CD14-positive monocyte (primary cell): Measurements from ENCODE around the gene NDUFB4. TPM values are rescaled to one million over a fixed set of nuclear protein-coding genes. Genes with fewer than 3 reads are reported as not detected.

ENCODE experiments used
- DNase-seq, 3 donors: peaks; one replicate each; pipeline ENCODE4 v3.0.0-alpha.2; 2011 to 2022
- H2AFZ ChIP-seq: 2 replicates; pipeline ENCODE4 v1.6.0; 2012; ENCODE audit warnings: mild to moderate bottlenecking, low read depth, low read length, inconsistent platforms; ENCODE audit not compliant: insufficient read depth, poor library complexity, severe bottlenecking
- H3K27ac ChIP-seq, 2 donors: 1 replicate in 1 of 2; 2 replicates in 1 of 2; pipeline ENCODE4 v1.5.1; 2012 to 2013; ENCODE audit warnings: low read length in 2 of 2, control low read depth in 1 of 2, inconsistent platforms in 1 of 2, low read depth in 1 of 2, mild to moderate bottlenecking in 1 of 2
- H3K27me3 ChIP-seq, 2 donors: one replicate each; pipeline versions ENCODE4 v1.6.0 to v1.6.1; 2011 to 2013; ENCODE audit warnings: low read length in 2 of 2; ENCODE audit not compliant: control insufficient read depth in 2 of 2, insufficient read depth in 2 of 2
- H3K36me3 ChIP-seq, 2 donors: replicated peaks in 1 of 2; 1 replicate in 1 of 2; 2 replicates in 1 of 2; pipeline versions ENCODE4 v1.5.1 to v1.6.1; 2012 to 2013; ENCODE audit warnings: low read length in 2 of 2, control low read depth in 1 of 2, inconsistent platforms in 1 of 2, mild to moderate bottlenecking in 1 of 2; ENCODE audit not compliant: insufficient read depth in 2 of 2, control insufficient read depth in 1 of 2
- H3K4me1 ChIP-seq, 2 donors: 1 replicate in 1 of 2; 2 replicates in 1 of 2; pipeline versions ENCODE4 v1.5.1 to v1.6.1; 2012 to 2013; ENCODE audit warnings: low read length in 2 of 2, control low read depth in 1 of 2, inconsistent platforms in 1 of 2, mild to moderate bottlenecking in 1 of 2, moderate library complexity in 1 of 2; ENCODE audit not compliant: insufficient read depth in 2 of 2, control insufficient read depth in 1 of 2
- H3K4me2 ChIP-seq: replicated peaks from 2 replicates; pipeline ENCODE3; 2012; ENCODE audit warnings: low read length, moderate library complexity, mild to moderate bottlenecking; ENCODE audit not compliant: poor library complexity, severe bottlenecking; ENCODE audit errors: extremely low read depth
- H3K4me3 ChIP-seq, 3 experiments: fragments of 200-600 bp in 1 of 3; sonication (generic) in 1 of 3; replicated peaks in 1 of 3; 1 replicate in 2 of 3; 2 replicates in 1 of 3; pipeline ENCODE4 v1.5.1; 2011 to 2013; ENCODE audit warnings: low read length in 3 of 3, mild to moderate bottlenecking in 3 of 3, control low read depth in 2 of 3, low read depth in 2 of 3, inconsistent platforms in 1 of 3, moderate library complexity in 1 of 3
- H3K79me2 ChIP-seq: 2 replicates; pipeline ENCODE4 v1.6.0; 2012; ENCODE audit warnings: mild to moderate bottlenecking, control low read depth, inconsistent platforms, low read length, moderate library complexity; ENCODE audit not compliant: insufficient read depth
- H3K9ac ChIP-seq: 2 replicates; pipeline ENCODE4 v1.6.0; 2017; ENCODE audit warnings: low read length, mild to moderate bottlenecking; ENCODE audit not compliant: insufficient read depth, poor library complexity, severe bottlenecking
- H3K9me3 ChIP-seq, 2 donors: replicated peaks in 1 of 2; 1 replicate in 1 of 2; 2 replicates in 1 of 2; pipeline versions ENCODE4 v1.5.1 to v1.6.1; 2012 to 2013; ENCODE audit warnings: low read length in 2 of 2, control low read depth in 1 of 2; ENCODE audit not compliant: control insufficient read depth in 1 of 2, insufficient read depth in 1 of 2
- H4K20me1 ChIP-seq: 2 replicates; pipeline ENCODE4 v1.6.0; 2012; ENCODE audit warnings: mild to moderate bottlenecking, low read length, control low read depth, moderate library complexity; ENCODE audit not compliant: insufficient read depth
- H3K27ac Mint-ChIP-seq, 7 donors: one replicate each; pipeline ENCODE4 v1.8.0; 2020; ENCODE audit warnings: mild to moderate bottlenecking in 7 of 7, mixed read lengths in 7 of 7, moderate library complexity in 6 of 7, inconsistent platforms in 2 of 7
- H3K27me3 Mint-ChIP-seq, 3 donors: one replicate each; pipeline ENCODE4 v1.8.0; 2021 to 2022; ENCODE audit warnings: low read depth in 3 of 3, mild to moderate bottlenecking in 3 of 3, mixed read lengths in 3 of 3, moderate library complexity in 3 of 3, inconsistent platforms in 1 of 3
- H3K36me3 Mint-ChIP-seq, 2 donors: one replicate each; pipeline ENCODE4 v1.8.0; 2020; ENCODE audit warnings: mixed read lengths in 2 of 2, inconsistent platforms in 1 of 2, mild to moderate bottlenecking in 1 of 2
- H3K4me1 Mint-ChIP-seq: one replicate; pipeline ENCODE4 v1.8.0; 2020; ENCODE audit warnings: mild to moderate bottlenecking, mixed read lengths
- H3K4me3 Mint-ChIP-seq, 2 donors: one replicate each; pipeline ENCODE4 v1.8.0; 2020; ENCODE audit warnings: mild to moderate bottlenecking in 2 of 2, mixed read lengths in 2 of 2, moderate library complexity in 1 of 2
- H3K9me3 Mint-ChIP-seq, 7 donors: one replicate each; pipeline ENCODE4 v1.8.0; 2020 to 2022; ENCODE audit warnings: mixed read lengths in 7 of 7, mild to moderate bottlenecking in 6 of 7, moderate library complexity in 6 of 7, inconsistent platforms in 2 of 7
- WGBS: methylation state at CpG from one replicate; pipeline ENCODE4 v1.1.5; 2013; ENCODE audit warnings: missing lambda C conversion rate; ENCODE audit not compliant: insufficient coverage; 5-methylcytosine and 5-hydroxymethylcytosine counted together
- intact Hi-C, 2 donors: fragments of 100-400 bp; cut with micrococcal nuclease; formaldehyde crosslinking; loops; one replicate each; pipeline versions ENCODE4 v1.15.0 to v1.15.1; 2023
- polyA plus RNA-seq, 3 donors: library from polyadenylated mRNA; depleted of rRNA in 1 of 3; unstranded in 2 of 3; stranded (reverse) in 1 of 3; fragments of 300-500 nt in 2 of 3; fragments of >200 nt in 1 of 3; fragmentation: Illumina TruSeq in 2 of 3; gene quantifications; 1 replicate in 2 of 3; 2 replicates in 1 of 3; pipeline ENCODE4 v1.2.3, GENCODE V29; 2012 to 2021
- TF ChIP-seq, protein P1 (sequence below): fragments of 200-600 bp; IDR thresholded peaks from one replicate; pipeline ENCODE4 v1.8.0; 2022; ENCODE audit warnings: antibody characterized with exemption, mild to moderate bottlenecking

NDUFB4 gene
- polyA plus RNA-seq, 3 donors: 93.7 to 215 (median 173) TPM

DNA sequence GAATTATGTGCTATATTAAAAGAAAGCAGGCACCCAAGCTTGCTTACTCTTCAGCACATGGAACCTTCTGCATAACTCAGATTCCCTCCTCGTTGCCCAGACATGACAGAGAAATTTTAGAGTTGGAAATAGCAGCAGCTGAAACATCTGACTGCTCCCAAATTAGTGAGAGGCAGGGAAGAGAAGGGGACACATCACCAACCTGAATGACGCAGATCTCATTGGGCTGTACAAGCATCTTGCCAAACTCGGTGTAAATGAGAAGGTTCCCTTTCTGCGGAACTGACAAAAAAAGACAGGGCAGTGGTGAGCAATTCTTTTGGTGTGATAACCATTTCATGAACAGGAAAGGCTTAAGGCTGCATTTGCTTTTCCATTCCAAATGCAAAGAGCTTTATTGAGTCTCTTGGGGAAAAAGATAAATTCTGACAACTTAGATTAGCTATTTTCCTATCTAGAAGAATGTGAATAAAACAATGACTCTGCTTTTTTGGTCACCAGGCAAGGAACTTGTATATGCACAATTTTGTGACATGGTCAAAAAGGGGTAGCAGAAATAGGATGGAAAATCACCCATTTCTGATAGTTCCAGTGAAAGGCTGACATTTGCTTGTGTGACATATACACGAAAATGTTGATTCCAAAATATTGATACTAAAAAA, 50.8 kb downstream of the NDUFB4 start:
- no peaks in the 10 kb centered on the region for H4K20me1 ChIP-seq
- H3K9ac ChIP-seq: no peak overlapping the region
- peaks cover 0 to 2% (median 0%) of the 10 kb centered on the region in 7 donors for H3K9me3 Mint-ChIP-seq
- 100% methylated on average over 1 of the region's 5 CpGs for WGBS
- H3K36me3 ChIP-seq: no peaks in the 10 kb centered on the region
- TF ChIP-seq, protein P1, sequence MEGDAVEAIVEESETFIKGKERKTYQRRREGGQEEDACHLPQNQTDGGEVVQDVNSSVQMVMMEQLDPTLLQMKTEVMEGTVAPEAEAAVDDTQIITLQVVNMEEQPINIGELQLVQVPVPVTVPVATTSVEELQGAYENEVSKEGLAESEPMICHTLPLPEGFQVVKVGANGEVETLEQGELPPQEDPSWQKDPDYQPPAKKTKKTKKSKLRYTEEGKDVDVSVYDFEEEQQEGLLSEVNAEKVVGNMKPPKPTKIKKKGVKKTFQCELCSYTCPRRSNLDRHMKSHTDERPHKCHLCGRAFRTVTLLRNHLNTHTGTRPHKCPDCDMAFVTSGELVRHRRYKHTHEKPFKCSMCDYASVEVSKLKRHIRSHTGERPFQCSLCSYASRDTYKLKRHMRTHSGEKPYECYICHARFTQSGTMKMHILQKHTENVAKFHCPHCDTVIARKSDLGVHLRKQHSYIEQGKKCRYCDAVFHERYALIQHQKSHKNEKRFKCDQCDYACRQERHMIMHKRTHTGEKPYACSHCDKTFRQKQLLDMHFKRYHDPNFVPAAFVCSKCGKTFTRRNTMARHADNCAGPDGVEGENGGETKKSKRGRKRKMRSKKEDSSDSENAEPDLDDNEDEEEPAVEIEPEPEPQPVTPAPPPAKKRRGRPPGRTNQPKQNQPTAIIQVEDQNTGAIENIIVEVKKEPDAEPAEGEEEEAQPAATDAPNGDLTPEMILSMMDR: no peak
- no peak overlapping the region for H2AFZ ChIP-seq
- no peak overlapping the region for H3K27ac ChIP-seq
- no peaks in the 10 kb centered on the region for H3K9me3 ChIP-seq
- no peak overlapping the region for H3K4me2 ChIP-seq
- no peaks in the 10 kb centered on the region for H3K27me3 ChIP-seq
- no peaks in the 10 kb centered on the region for H3K27me3 Mint-ChIP-seq
- intact Hi-C loops: no loop called here
- no peak for DNase-seq
- no peak overlapping the region for H3K4me3 Mint-ChIP-seq
- H3K36me3 Mint-ChIP-seq: no peaks in the 10 kb centered on the region
- H3K4me3 ChIP-seq: no peak overlapping the region
- no peaks in the 10 kb centered on the region for H3K79me2 ChIP-seq
- H3K4me1 ChIP-seq: peaks cover 9 to 10% of the 10 kb centered on the region in 2 donors
- H3K27ac Mint-ChIP-seq: no peak overlapping the region
- peaks cover 9% of the 10 kb centered on the region for H3K4me1 Mint-ChIP-seq

DNA sequence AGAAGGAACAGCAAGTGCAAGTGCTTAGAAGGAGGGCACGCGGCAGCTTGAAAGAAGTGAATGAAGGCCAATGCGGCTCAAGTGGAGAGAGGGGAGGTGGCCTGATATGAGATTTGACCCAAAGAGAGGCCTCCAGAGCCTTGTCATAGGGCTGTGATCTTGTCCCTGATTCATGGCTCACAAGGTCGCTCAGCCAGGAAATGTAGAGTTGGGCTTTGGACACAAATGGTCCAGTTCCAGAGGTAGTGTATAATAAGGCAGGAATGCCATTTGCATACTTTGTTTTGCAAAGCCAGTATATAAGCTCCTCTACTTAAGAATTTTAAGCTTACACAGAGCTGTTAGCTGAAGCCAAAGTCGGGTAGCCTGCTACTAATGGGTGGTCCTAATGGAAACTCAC, 52.2 kb downstream of the NDUFB4 start:
- H3K27ac Mint-ChIP-seq: no peak overlapping the region
- H3K36me3 Mint-ChIP-seq: no peaks in the 10 kb centered on the region
- DNase-seq: no peak
- TF ChIP-seq, protein P1: no peak
- H3K36me3 ChIP-seq: no peaks in the 10 kb centered on the region
- intact Hi-C loops: no loop called here
- no peak overlapping the region for H2AFZ ChIP-seq
- WGBS: 100% methylated on average over 3 of the region's 5 CpGs
- no peaks in the 10 kb centered on the region for H3K27me3 Mint-ChIP-seq
- no peaks in the 10 kb centered on the region for H3K4me1 ChIP-seq
- H3K79me2 ChIP-seq: no peaks in the 10 kb centered on the region
- no peaks in the 10 kb centered on the region for H3K9me3 ChIP-seq
- no peaks in the 10 kb centered on the region for H4K20me1 ChIP-seq
- H3K9ac ChIP-seq: no peak overlapping the region
- no peaks in the 10 kb centered on the region for H3K9me3 Mint-ChIP-seq
- no peaks in the 10 kb centered on the region for H3K4me1 Mint-ChIP-seq
- no peak overlapping the region for H3K4me3 Mint-ChIP-seq
- H3K27ac ChIP-seq: no peak overlapping the region
- H3K4me3 ChIP-seq: no peak overlapping the region
- H3K27me3 ChIP-seq: no peaks in the 10 kb centered on the region
- H3K4me2 ChIP-seq: no peak overlapping the region
